ENCODE data around the gene ABCD1. TPM values are rescaled to one million over a fixed set of nuclear protein-coding genes. Genes with fewer than 3 reads are reported as not detected.
"Not testable (repeated sequence)": the region's sequence is repeated elsewhere in the genome, so short reads cannot be mapped to it uniquely, and the experiment has no call there.

The ABCD1 gene
- total RNA-seq, 1 donor from 2014 or later: 4.0 TPM

DNA sequence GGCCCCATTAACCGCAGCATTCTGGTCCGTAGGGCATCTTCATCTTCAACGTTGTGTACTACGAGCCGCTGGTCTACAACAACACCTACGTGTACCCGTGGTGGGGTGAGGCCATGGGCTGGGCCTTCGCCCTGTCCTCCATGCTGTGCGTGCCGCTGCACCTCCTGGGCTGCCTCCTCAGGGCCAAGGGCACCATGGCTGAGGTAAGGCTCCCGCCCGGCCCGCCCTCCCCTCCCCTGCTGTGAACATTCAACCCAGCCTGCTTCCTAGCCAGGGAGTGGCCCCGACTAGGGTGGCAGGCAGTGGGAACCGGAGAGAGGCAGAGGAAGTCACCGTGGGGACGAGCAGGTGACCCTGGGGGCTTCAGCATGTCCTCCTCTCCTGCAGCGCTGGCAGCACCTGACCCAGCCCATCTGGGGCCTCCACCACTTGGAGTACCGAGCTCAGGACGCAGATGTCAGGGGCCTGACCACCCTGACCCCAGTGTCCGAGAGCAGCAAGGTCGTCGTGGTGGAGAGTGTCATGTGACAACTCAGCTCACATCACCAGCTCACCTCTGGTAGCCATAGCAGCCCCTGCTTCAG, 29.9 kb upstream of the ABCD1 start:
- no peak for DNase-seq

DNA sequence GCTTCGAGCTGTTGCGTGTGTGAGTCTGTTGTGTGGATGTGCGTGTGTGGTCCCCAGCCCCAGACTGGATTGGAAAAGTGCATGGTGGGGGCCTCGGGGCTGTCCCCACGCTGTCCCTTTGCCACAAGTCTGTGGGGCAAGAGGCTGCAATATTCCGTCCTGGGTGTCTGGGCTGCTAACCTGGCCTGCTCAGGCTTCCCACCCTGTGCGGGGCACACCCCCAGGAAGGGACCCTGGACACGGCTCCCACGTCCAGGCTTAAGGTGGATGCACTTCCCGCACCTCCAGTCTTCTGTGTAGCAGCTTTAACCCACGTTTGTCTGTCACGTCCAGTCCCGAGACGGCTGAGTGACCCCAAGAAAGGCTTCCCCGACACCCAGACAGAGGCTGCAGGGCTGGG, 28.6 kb upstream of the ABCD1 start:
- DNase-seq: no peak

DNA sequence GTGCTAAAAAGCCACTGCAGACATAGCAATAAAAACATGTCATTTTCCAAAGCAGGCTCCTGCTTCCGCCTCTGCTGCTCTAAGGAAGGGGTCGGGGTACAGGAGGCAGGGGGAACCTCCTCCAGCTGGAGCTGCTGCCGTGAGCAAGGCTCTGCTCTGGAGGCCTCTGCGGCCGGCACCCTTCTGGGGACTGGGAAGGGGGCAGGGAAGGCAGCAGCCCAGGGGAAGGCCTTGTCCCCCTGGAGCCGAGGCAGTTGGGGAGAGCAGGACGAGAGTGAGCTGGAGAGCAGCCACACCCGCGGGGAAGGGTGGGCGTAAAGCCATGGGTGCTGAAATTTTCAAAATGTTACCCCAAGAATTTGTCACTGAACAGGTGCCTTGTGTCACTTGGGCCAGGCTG, 28.1 kb upstream of the ABCD1 start:
- not testable (repeated sequence) for DNase-seq

DNA sequence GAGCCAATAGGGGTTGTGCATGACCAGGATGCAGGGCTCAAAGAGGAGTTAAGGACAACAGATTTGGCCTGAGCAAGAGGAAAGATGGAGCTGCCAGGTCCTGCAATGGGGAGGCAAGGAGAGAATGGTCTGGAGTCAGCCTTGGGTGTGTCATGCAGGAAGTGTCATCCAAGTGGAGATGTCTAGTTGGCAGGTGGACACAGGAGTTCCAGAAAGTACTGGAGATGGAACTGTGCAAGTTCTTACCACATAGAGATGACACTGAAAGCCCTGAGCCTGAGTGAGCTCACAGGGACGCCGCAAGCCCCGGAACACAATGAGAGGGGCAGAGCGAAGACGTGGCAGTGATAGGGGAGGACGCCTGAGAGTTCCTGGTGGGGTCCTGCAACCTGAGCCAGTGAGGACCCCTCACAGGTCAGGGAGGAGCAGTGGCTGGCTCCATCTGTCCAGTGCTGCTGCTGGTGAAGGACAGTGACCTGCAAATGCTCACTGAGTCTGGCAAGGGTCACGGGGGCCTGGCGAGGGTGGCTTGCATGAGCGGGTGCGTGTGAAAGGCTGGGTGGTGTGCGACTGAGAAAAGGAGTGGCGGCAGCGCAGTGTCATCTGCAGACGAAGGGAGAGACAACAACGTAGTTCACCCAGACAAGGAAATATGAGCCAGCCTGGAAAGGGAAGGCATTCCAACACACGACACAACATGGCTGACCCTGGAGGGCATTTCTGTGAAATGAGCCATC, 27.5 kb upstream of the ABCD1 start:
- not testable (repeated sequence) for DNase-seq

DNA sequence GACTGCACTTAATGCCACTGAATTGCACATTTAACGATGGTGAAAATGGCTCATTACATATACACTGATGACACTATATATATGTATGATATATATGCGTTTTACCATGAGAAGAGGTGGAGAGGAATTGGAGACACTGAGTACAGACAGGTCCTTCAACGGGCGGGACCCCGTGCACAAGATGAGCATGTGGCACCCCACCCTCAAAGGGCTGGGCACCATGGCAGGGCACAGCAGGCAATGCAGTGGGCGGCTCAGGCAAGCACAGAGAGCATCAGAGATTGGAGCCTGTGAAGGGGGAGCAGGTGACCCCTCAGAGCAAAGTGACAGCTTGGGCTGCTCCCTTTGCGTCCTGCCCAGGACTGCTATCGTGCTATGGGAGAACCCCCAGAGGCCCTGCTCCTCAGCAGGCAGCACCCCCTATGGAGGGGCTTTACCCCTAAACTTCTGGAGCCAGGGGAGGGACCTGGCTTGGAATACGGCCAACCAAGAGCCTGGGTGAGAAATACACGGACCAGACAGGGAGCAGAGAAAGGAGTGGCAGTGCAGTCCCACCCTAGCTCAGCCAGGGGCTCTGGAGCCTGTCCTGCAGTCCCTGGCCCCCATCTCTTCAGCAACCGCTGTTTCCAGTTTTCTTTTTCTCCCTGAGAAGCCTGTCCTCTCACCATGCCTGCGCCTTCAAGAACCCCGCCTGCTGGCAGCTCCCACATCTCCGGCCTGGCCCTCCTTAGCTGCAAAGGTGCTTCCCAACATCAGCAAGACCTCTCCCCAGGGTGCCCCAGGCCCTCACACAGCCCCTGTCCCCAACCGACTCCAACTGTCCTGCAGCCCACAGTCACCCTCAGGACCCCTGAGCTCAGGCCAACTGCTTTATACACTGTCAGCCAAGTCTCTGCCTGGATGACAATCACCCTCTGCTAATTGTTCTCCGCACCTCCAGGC, 26.5 kb upstream of the ABCD1 start:
- DNase-seq: no peak

DNA sequence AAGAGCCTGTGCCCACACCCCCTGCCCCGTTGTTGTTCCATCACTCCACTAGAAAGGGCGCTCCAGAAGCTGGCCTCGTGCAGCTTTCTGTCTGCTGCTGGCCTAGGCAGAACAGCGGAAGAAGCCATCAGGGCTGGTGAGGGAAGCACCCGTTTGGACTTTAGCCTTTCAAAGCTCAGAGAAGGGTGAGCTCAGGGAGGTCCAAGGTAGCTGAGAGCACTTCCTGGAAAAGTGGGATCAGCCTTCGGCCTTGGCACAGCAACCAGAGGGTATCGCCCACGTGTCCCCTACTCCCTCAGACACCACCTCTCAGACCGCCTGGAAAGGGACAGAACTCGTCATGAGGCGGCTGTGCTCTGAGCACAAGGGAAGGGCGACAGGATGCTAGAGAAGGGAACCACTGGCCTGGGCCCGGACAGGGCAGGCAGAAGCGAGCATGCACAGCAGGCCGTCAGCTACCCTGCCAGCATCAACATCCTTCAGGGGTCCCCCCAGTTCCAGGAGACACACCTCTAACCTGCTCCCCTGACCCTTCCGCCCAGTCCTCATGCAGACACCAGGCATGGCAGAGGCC, 25.4 kb upstream of the ABCD1 start:
- not testable (repeated sequence) for DNase-seq

DNA sequence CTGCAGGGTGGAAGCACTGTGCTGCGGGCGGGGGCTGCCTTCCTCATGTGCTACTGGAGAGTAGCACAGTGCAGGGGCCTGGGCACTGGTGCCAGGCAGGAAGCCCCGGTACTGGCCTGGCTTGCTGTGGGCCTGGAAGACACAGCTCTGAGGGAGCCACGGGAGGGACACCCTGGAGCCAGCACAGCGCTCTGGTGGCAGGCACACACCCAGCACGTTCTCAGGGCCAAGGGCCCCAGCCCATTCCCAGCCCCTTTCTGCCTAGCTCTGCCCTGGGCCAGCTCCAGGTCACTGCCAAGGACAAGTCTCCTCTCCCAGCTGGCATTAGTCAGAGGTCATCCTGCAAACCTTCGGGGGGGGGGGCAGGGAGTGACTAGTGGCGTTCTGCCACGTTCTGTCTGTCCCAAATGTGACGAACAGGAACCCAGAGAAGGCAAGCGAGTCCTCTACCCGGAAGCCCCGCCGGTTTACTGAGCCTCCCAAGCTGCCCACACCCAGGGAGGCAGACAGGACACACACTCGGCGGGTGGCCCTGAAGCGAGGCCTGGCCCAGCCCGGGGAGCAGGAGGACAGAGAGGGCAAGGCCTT, 24.8 kb upstream of the ABCD1 start:
- DNase-seq: not testable (repeated sequence)

DNA sequence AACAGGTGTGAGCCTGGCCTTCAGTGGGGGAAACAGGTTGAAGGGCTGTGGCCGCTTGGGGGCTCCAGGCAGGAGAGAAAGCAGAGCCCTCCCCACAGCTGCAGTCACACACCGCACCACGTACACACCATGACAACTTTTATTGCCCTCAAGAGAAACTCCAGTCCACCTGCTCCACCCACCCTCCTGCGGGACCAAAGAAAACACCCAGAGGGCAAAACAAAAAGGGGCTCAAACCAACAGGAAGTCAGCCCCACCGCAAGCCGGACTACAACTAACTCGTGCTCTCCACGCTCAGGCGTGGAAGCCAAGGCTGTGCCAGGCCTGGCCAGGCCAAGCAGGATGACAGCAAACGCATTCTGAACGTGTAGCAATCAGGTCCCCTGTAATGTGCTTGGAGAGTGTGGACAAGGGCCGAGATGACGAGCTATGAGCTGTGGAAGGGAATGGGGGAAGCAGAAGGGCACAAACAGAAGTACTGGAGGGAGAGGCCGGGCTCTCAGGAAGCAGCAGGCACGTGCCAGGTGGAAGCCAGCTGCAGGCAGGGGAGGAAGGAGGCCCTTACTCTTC, 24.2 kb upstream of the ABCD1 start:
- DNase-seq: no peak

DNA sequence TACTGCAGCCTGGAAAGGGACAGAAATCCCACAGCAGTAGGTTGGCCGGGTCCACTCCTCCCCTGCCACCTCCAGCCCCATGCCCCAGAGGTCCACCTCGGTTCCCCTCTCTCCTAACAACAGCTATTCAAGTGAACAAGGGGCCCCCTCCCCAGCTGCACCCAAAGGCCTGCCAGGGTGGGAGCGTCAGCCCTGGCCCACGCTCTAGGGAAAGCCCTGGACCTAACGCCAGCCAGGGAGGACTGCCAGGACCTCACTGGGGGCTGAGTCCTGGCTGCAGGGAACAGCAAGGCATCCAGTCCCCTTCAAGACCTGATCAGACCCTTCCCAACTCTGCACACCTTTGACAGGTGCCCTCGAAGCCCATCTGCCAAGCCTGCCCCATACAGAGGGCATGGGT, 23.7 kb upstream of the ABCD1 start:
- no peak for DNase-seq

DNA sequence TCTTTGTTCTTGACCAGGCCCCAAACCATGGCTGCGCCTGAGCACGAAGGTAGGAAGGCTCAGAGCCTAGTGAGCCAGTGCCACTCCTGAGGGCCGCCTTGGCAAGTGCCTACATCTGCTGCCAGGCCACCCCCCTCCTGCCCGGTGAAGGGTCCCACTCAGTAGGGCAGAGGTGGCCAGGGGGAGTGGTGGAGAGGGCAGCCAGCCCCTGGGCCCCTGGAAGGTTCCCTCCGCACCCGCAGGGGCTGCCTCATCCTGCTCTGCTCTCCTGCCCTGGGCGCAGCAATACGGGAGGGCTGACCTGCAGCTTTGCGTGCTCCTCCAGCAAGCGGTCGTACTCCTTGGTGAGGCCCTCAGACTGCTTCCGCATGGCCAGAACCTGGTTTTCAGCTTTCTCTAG, 22.9 kb upstream of the ABCD1 start:
- no peak for DNase-seq

DNA sequence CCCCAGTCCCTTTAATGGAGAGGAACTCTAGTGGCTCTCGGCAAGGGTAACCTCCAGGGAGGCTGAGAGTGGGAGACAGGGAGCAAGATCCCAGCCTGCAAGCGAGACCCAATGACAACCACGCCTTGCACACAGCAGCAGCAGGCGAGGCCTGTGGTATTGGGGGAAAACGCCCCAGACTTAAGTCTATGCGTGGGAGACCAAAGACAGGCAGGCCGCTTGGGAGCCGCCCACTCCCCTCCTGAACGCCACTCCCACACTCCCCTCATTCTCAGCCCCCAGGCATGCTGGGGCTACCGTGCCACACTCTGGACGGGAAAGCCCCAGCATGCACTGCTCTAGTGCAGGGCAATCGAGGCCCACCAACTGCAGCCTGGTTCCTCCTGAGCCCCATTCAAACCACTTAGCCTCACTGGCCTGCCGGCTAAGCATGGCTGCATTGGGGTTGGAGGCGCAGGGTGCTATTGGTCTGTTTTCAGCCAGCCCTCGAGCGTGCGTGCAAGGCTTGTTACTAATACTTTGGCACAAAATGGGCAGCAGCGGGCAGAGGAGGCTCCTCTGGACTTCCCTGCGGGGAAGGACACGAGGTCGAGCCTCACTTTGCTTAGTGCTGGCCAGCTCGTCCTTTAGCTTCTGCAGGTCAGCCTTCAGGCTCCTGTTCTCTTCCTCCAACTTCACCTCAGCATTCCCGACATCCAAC, 22.2 kb upstream of the ABCD1 start:
- DNase-seq: no peak

DNA sequence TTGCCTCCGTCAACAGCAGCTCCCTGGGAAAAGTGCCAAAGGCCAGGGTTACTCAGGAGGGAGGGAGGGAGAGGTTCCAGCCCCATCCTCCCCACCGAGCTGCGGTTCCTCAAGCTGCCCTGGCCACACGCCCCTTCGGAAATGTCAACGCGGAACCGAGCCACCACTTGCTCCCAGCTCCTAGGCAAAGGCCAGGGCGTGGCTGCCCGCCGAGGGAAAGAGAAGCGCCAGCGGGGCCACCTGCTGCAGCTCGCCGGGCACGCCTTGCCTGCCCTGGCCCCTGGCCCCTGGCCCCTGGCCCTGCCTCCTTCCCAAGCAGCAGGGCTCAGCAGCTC, 21.7 kb upstream of the ABCD1 start:
- DNase-seq: no peak

DNA sequence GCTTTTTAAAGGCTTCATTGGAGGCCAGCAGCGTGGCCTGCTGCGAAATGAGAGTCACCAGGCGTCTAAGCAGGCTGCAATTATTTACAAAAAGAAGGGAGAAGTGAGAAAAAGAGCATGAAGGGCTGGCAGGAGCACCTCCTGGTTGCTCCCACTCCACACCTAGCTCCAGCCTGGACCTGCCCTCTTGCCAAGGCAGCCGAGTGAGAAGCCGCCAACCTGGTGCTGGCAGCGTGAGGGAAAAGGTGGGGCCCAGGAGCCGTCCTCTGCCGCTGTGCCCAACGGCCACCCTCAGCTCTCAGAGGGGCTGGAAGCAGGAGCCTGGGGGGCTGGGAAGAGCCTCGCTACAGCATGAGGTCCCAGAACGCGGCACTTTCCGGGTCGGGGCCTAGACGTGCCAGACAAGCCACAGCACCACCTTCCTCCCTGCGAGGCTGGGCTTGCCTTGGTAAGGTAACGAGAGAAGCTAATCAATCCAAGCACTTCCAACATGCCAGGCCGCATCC, 20.6 kb upstream of the ABCD1 start:
- no peak for DNase-seq

DNA sequence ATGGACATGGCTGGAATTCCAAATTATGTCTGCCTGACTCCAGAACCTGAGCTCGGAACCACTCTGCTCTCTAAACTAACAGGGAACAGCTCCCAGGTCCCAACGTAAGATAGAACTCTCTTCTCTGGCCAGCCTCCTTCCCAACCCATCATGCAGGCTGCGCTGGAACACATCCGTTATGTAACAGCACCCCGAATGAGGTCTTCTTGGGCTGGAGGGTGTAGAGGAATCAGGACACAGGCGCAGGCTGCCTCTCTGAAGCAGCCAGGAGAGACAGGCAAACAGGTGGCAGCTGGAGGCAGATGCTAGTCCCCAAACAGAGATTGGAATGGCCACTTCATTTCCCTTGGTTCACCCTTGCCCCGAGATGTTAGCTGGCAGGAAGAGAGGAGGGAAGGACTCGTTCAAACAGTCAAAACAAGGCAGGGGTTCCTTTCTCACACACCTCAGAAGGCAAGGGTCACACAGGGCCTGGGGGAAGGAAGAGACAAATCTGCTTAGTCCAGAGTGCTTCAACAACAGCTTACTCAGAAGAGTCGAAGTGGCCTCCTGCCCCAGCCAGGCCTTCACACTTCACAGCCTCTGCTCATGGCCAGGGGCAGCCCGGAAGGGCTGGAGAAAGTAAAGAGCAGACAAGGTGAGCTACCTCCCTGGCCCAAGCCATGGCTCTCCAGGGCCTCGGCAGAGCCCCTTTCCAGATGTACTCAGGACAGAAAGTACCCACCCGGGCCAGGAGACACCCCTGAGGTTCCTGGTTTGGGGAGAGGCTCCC, 19.8 kb upstream of the ABCD1 start:
- DNase-seq: not testable (repeated sequence)

DNA sequence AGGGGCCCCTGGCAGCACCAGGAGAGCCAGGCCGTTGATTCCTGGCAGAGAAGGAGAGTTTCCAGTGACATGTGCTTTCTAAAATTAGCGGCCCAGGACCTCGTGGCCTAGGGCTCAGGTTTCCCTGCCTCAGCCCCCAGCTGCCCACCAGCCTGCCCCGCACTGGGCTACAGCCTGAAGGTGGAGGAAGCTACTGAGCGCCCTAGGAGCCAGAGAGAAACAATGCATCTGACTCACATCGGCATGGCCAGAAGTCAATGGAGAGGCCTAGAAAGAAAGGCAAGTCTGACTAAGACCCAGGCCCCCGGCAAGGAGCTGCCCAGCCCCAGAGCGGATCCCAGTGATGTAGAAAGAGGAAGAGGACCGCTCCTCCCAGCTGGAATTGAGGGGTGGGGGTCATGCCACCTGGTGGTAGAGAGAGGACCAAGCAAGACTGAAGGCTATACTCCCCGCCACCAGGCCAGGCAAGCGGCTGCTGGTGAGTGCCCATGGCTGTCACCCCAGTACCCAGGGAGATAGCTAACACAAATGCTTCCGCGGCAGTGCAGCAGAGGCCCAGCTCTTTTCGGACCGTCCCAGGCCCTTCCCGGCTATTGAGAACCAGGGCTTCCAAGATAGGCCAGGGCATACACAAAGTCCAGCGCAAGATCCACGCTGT, 19.1 kb upstream of the ABCD1 start:
- not testable (repeated sequence) for DNase-seq

DNA sequence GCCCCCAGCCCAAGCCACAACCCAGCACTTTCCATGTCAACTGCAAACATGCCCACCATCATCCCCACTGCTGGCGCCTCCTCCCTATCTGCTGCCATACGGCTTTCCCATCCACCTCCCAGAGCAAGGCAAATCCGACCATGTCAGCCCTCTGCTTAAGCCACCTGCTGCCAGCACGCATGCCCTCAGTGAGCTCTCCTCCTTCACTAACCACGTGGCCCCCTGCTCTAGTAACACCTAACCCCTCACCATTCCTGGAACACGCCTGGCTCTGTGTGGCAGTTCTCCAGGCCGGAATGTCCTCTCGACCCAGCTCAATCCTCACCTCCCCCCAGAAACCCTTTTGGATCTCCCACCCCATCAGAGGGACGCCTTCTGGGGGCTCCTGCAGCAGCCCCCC, 17.9 kb upstream of the ABCD1 start:
- no peak for DNase-seq

DNA sequence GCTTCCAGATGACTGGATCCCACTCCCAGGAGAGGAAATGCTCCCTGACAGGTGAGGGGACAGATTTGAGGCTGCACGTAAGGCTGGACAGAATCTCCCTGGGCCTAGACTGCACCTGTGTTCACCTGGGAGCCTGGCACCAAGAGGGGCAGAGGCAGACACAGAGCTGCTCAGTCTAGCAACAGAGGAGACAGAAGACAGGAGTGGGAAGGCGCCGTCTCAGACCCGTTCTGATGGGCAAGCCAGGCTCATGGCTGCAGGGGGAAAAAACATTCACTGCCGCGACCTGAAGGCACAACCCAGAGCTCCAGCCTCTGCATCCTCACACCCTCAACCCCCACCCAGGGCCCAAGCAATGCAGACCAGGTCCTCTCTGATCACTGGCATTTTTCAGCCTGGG, 17.2 kb upstream of the ABCD1 start:
- no peak for DNase-seq

DNA sequence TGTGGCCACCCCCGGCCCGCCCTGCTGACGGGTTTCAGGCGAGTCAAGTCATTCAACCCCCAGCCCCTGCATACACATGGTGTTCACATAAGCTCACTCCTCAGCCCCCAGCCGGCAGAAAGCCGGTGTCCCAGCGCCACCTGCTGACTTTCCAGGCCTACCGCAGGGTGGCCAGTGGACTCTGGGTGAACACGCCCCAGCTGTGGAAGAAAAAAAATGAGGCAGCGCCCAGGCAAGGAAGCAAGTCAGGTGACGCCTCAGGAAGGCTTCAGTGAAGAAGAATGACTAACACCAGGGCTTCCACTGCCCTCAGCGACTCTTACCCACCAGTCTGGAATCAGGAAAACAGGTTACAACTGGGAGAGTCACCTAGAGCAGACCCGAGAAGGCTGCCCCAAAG, 16.2 kb upstream of the ABCD1 start:
- no peak for DNase-seq

DNA sequence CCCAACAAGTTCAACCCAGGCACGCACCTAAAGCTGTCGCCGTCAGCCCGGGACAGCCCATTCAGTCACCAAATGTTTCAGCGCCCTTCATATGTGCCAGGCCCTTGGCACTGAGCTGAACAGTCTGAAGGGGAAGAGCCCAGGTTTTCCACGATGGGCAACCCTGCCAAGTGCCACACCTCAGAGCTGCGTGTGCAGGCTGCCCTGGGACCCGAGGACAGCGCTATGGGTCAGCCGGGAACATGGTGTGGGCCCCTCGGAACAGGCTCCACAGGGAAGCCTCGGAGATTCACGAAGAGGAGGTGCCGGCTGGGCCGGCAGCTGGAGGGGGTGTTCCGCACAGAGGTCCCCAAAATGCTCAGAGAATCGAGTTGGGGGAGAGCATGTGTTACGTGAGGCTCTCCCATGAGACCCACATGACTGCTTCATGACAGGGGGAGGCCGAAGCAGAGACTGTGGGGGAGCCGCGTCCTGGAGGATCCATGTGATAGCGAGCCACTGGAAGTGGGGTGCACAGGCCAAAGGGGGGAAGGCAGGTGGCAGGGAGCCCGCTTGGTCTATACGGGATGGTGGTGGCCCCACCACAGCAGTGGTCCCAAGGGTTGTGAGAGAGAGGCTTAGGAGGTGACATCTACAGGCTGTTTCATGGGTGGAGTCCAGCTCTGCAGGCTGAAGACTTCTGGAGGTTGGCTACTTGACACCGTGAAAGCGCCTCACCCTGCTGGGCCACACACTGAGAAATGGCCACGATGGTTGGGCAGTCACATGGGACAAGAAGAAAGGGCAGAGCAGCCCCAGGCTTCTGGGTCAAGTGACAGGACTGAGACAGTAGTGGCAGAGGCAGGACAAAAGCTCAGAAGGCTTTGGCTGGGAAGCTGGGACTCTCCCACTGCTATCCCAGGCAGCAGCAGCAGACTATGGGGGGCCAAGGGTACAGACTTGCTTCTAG, 14.7 kb upstream of the ABCD1 start:
- DNase-seq: no peak

Data from skin of body (tissue), 2 donors.